GM12878 (cell line): Measurements from ENCODE around the gene HSPA12B. TPM values are rescaled to one million over a fixed set of nuclear protein-coding genes. Genes with fewer than 3 reads are reported as not detected.

Source experiments
- ATAC-seq: fragments of 200-7000 bp; cut with Tn5 transposase; 3 replicates; pipeline ENCODE4 v1.9.1; 2020; ENCODE audit warnings: mild to moderate bottlenecking, moderate library complexity
- BruUV-seq: library from RNA; stranded (reverse); fragments of 400-500 nt; replicated peaks from 2 replicates; lab custom pipeline; 2021; lab: Mats Ljungman, UMichigan
- CTCF ChIA-PET: fragments of 300-600 bp; sonication (Branson Sonifier 250); formaldehyde crosslinking; extraction: SDS; loops from one replicate; lab custom pipeline; 2021; ENCODE audit warnings: inconsistent platforms; lab: Yijun Ruan, JAX
- POLR2A ChIA-PET: fragments of 350-600 bp; formaldehyde crosslinking; extraction: SDS; loops from one replicate; lab custom pipeline; 2021; ENCODE audit warnings: inconsistent platforms; lab: Charles Lee
- RAD21 ChIA-PET: fragments of 300-600 bp; sonication (Branson Sonifier 250); formaldehyde crosslinking; loops from one replicate; lab custom pipeline; 2023; ENCODE audit warnings: antibody characterized with exemption; ENCODE audit not compliant: unreplicated experiment; lab: Charles Lee
- SMC1A ChIA-PET: fragments of 300-600 bp; sonication (Branson Sonifier 250); formaldehyde crosslinking; loops from one replicate; lab custom pipeline; 2023; ENCODE audit not compliant: unreplicated experiment, uncharacterized antibody; lab: Charles Lee
- DNase-seq: peaks from one replicate; pipeline ENCODE4 v3.0.0-alpha.2; 2011; ENCODE audit warnings: low read depth, low spot score
- FAIRE-seq: peaks from 3 replicates; lab custom pipeline; 2011; peaks lifted over from hg19 to GRCh38; lab: Jason Lieb, UNC
- H2AFZ ChIP-seq: 2 replicates; pipeline ENCODE4 v1.6.0; 2011; ENCODE audit warnings: low read depth, low read length, control low read depth; ENCODE audit not compliant: control insufficient read depth
- H3K27ac ChIP-seq: 2 replicates; pipeline ENCODE4 v1.5.1; 2011; ENCODE audit warnings: control low read depth; ENCODE audit not compliant: control insufficient read depth, insufficient read depth
- H3K27me3 ChIP-seq, 2 experiments: replicated peaks in 1 of 2; 2 replicates each; pipeline versions ENCODE4 v1.6.0 to v1.6.1; 2011; ENCODE audit warnings: low read length in 1 of 2; ENCODE audit not compliant: control insufficient read depth in 2 of 2, insufficient read depth in 2 of 2
- H3K36me3 ChIP-seq, 2 experiments: 2 replicates each; pipeline ENCODE4 v1.5.1; 2011; ENCODE audit warnings: low read length in 1 of 2; ENCODE audit not compliant: control insufficient read depth in 2 of 2, insufficient read depth in 2 of 2
- H3K4me1 ChIP-seq: 2 replicates; pipeline ENCODE4 v1.6.1; 2011; ENCODE audit warnings: mild to moderate bottlenecking, low read length, moderate library complexity, mixed read lengths; ENCODE audit not compliant: control insufficient read depth, insufficient read depth
- H3K4me2 ChIP-seq: 2 replicates; pipeline ENCODE4 v1.6.0; 2011; ENCODE audit warnings: control low read depth; ENCODE audit not compliant: control insufficient read depth, insufficient read depth
- H3K4me3 ChIP-seq: fragments of 200-600 bp; sonication (generic); 2 replicates; pipeline ENCODE4 v1.5.1; 2016
- H3K79me2 ChIP-seq: 2 replicates; pipeline ENCODE4 v1.6.0; 2011; ENCODE audit warnings: low read length; ENCODE audit not compliant: control insufficient read depth, insufficient read depth
- H3K9ac ChIP-seq: 2 replicates; pipeline ENCODE4 v1.8.0; 2011; ENCODE audit warnings: low read length, control low read depth, mixed read lengths; ENCODE audit not compliant: control insufficient read depth, insufficient read depth
- H3K9me3 ChIP-seq: replicated peaks from 3 replicates; pipeline ENCODE4 v1.5.1; 2011; ENCODE audit warnings: mild to moderate bottlenecking, low read length; ENCODE audit not compliant: control insufficient read depth, insufficient read depth
- H4K20me1 ChIP-seq: 2 replicates; pipeline ENCODE4 v1.6.0; 2011; ENCODE audit not compliant: control insufficient read depth, insufficient read depth
- BMI1 ChIP-seq: fragments of 450-650 bp; IDR thresholded peaks from 2 replicates; pipeline ENCODE4 v1.6.1; 2016; ENCODE audit warnings: mild to moderate bottlenecking, moderate library complexity, borderline replicate concordance
- DPF2 ChIP-seq: fragments of 450-650 bp; IDR thresholded peaks from 2 replicates; pipeline ENCODE4 v1.6.1; 2017; ENCODE audit warnings: mild to moderate bottlenecking
- MTA3 ChIP-seq: IDR thresholded peaks from 2 replicates; pipeline ENCODE4 v1.6.1; 2012; ENCODE audit warnings: low read length, inconsistent platforms, borderline replicate concordance
- SP1 ChIP-seq: IDR thresholded peaks from one replicate; pipeline ENCODE4 v1.6.1; 2011; ENCODE audit warnings: low read depth, low read length
- WGBS: methylation state at CpG from one replicate; pipeline ENCODE4 v1.1.6; 2016; ENCODE audit warnings: low lambda C conversion rate; ENCODE audit not compliant: insufficient replicate concordance, insufficient coverage; ENCODE audit errors: missing lambda C conversion rate; 5-methylcytosine and 5-hydroxymethylcytosine counted together
- in situ Hi-C: fragments of 300-500 bp; cut with MboI; formaldehyde crosslinking; loops from 9 replicates; pipeline ENCODE4 v1.14.3; 2018; ENCODE audit warnings: mixed read lengths
- intact Hi-C: fragments of 100-400 bp; cut with micrococcal nuclease; formaldehyde crosslinking; loops from one replicate; pipeline ENCODE4 v1.14.2; 2022; ENCODE audit not compliant: unreplicated experiment
- polyA plus RNA-seq, 11 experiments: library from polyadenylated mRNA; depleted of rRNA in 4 of 11; unstranded in 6 of 11; stranded (reverse) in 5 of 11; fragments of >200 nt; fragmentation: Nextera tagmentation in 4 of 11; fragmentation: Illumina TruSeq in 1 of 11; extraction: Ambion mirVana in 4 of 11; extraction: Trizol in 1 of 11; gene quantifications; 1 replicate in 1 of 11; 2 replicates in 10 of 11; pipeline versions ENCODE4 v1.2.1 to v1.2.3, GENCODE V29; 2011 to 2016; ENCODE audit warnings: inconsistent platforms in 2 of 11, missing spikeins in 2 of 11, low read depth in 1 of 11
- total RNA-seq, 4 experiments: library from RNA; depleted of rRNA in 3 of 4; stranded (reverse); fragments of >200 nt in 3 of 4; fragmentation: Illumina TruSeq in 1 of 4; extraction: Trizol in 1 of 4; gene quantifications; 2 replicates each; pipeline versions ENCODE4 v1.2.1 to v1.2.3, GENCODE V29; 2013 to 2021
- TF ChIP-seq, protein P1 (sequence below): fragments of 450-650 bp; IDR thresholded peaks from 2 replicates; pipeline ENCODE4 v1.6.1; 2017; ENCODE audit warnings: antibody characterized with exemption, mild to moderate bottlenecking, moderate library complexity
- TF ChIP-seq, protein P2 (sequence below): IDR thresholded peaks from 2 replicates; pipeline ENCODE4 v1.6.1; 2011; ENCODE audit warnings: low read depth, low read length, improper control_type of control experiment, borderline replicate concordance

The HSPA12B gene
- total and polyA plus RNA-seq, 10 of the 15 experiments (the other 5 are each of a cell fraction or from before 2014, with no cell fraction given) = 0.08 TPM; not detected in 9

DNA sequence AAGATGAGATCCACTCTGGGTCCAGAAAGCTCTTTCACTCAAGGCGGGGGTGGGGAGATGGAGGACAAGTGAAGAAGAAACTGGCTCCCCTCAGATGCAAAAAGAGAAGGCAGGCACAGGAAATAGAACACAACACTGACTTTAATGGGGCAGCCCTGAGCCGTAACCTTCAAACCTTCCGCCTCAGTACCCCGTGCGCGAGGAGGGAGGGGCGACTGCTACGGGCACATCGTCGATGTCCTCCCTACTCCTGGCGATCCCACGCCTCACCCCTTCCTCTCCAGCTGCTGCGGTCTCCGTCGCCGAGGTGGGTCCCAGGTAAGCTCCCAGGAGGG lies 44.9 kb downstream of the HSPA12B start:
- 9% methylated on average over 16 of the region's 16 CpGs for WGBS
- BruUV-seq = no TSS peak
- SMC1A ChIA-PET = interaction anchor here (0.7 kb wide), 1 partner anchor 10 kb away, joined by 3 read pairs; the partner anchor contains the start of gene ADISSP

More for the DNA sequence above, 44.9 kb downstream of the HSPA12B start:
- no peak for DNase-seq
- POLR2A ChIA-PET = interaction anchor here (1.2 kb wide), 1 partner anchor 20 kb away, joined by 3 read pairs; no protein-coding TSS in a partner anchor
- no peaks in the 10 kb centered on the region for H3K36me3 ChIP-seq
- H3K9ac ChIP-seq = peak overlapping the region; percentile 8; the same call in 1 of the 2 replicates
- peaks cover 12% of the 10 kb centered on the region for H3K4me1 ChIP-seq
- no peak for TF ChIP-seq DPF2
- no peak for TF ChIP-seq MTA3
- no peak for TF ChIP-seq SP1
- TF ChIP-seq, protein P1, sequence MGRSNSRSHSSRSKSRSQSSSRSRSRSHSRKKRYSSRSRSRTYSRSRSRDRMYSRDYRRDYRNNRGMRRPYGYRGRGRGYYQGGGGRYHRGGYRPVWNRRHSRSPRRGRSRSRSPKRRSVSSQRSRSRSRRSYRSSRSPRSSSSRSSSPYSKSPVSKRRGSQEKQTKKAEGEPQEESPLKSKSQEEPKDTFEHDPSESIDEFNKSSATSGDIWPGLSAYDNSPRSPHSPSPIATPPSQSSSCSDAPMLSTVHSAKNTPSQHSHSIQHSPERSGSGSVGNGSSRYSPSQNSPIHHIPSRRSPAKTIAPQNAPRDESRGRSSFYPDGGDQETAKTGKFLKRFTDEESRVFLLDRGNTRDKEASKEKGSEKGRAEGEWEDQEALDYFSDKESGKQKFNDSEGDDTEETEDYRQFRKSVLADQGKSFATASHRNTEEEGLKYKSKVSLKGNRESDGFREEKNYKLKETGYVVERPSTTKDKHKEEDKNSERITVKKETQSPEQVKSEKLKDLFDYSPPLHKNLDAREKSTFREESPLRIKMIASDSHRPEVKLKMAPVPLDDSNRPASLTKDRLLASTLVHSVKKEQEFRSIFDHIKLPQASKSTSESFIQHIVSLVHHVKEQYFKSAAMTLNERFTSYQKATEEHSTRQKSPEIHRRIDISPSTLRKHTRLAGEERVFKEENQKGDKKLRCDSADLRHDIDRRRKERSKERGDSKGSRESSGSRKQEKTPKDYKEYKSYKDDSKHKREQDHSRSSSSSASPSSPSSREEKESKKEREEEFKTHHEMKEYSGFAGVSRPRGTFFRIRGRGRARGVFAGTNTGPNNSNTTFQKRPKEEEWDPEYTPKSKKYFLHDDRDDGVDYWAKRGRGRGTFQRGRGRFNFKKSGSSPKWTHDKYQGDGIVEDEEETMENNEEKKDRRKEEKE = no peak
- TF ChIP-seq, protein P2, sequence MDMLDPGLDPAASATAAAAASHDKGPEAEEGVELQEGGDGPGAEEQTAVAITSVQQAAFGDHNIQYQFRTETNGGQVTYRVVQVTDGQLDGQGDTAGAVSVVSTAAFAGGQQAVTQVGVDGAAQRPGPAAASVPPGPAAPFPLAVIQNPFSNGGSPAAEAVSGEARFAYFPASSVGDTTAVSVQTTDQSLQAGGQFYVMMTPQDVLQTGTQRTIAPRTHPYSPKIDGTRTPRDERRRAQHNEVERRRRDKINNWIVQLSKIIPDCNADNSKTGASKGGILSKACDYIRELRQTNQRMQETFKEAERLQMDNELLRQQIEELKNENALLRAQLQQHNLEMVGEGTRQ = no peak
- no peak for TF ChIP-seq BMI1
- CTCF ChIA-PET = interaction anchor here (4.2 kb wide), 1 partner anchor 9 kb away, joined by 26 read pairs; the partner anchor contains the start of gene ADISSP
- H3K4me3 ChIP-seq = peak overlapping the region; percentile 55
- in situ Hi-C loops = no loop called here
- peak overlapping the region; percentile 99 for H3K4me2 ChIP-seq
- RAD21 ChIA-PET = no interaction called here
- H3K27ac ChIP-seq = no peak overlapping the region
- H4K20me1 ChIP-seq = no peaks in the 10 kb centered on the region
- intact Hi-C loops = no loop called here
- no peak for FAIRE-seq
- H3K79me2 ChIP-seq = no peaks in the 10 kb centered on the region
- no peaks in the 10 kb centered on the region; the same call in 2 of the 3 replicates for H3K9me3 ChIP-seq
- ATAC-seq = no peak; the same call in 2 of the 3 replicates
- peaks cover 12 to 16% of the 10 kb centered on the region in 2 experiments for H3K27me3 ChIP-seq
- H2AFZ ChIP-seq = peak overlapping the region; percentile 83
